SHP77 treated with DMSO at 0.1 percent for 48 hours (cell line): ENCODE results near the gene SLC9A7.
A peak's percentile ranks its signal among the peaks of the same experiment; 100 is the strongest.
"Not testable (repeated sequence)": the region's sequence is repeated elsewhere in the genome, so short reads cannot be mapped to it uniquely, and the experiment has no call there.

Experiments
- DNase-seq: peaks from one replicate; lab custom pipeline; 2025; lab: John Stamatoyannopoulos, UW

Gene SLC9A7

DNA sequence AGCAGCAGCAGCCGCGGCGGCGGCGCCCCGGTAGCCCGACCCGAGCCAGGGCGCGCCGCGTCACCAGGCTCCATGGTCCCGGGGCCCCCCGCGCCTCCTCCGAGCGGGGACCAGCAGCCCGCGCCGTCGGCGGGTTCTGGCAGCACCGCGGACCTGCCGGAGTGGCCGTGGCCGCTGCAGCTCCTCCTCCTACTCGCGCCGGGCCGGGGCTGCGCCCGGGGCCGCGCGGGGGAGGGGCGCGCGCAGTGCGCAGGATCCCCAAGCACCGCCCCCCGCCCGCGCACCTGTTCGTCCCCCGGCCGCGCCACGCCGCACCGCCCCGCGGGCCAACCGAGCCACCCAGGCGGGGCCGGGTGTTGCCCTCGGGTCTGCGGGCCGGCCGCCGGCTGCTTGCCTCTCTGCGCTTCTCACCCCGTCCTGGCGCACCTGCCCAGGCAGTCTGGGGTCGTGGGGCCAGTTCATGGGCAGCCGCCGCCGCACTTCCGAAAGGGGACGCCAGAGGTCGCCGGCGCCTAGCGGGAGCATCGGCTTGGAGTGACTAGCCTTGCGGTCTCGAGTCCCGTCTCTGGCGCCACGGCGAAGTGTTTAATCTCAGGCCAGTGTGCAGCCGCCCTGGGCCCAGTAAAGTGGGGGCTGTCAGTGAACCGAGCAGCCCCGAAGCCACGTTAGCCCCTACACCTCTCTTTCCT lies at the start of gene SLC9A7:
Gene SLC9A7, minus strand, starts transcription at position 163 of the 689 bp plus-strand sequence. Its CDS starts 89 bp downstream, at position 74.
- DNase-seq, result peak; percentile 15

DNA sequence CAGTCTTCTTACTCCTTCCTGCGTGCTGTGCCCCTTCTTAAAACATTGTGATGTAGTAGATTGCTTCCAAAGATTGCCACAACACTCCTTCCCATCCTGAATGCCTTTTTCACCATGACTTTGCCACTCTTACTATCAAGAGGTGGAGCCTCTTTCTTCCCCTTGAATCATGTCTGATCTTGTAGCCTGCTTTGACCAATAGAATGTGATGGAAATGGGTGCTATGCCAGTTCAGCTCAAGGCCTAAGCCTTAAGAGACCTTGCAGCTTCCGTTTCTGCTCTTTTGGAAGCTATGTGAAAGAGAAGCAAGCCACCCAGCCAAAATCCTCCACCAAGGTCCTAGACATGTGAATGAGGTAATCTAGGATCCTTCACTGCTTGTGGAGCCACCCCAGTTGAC lies 46.4 kb upstream of the SLC9A7 start:
- no peak for DNase-seq

DNA sequence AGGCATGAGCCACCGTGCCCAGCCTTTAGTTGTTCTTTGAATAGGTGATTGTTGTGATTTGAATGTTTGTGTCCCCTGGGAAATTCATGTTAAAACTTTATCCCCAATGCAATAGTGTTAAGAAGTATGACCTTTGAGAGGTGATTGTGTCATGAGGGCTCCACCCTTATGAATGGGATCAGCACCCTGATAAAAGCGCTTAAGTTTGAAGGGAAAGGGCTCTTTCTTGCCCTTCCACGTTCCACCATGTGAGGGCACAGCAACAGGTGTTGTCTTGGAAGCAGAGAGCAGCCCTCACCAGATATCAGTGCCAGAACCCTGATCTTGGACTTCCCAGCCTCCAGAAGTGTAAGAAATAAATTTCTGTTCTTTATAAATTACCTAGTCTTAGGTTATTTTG lies 44.2 kb upstream of the SLC9A7 start:
- DNase-seq, result no peak

DNA sequence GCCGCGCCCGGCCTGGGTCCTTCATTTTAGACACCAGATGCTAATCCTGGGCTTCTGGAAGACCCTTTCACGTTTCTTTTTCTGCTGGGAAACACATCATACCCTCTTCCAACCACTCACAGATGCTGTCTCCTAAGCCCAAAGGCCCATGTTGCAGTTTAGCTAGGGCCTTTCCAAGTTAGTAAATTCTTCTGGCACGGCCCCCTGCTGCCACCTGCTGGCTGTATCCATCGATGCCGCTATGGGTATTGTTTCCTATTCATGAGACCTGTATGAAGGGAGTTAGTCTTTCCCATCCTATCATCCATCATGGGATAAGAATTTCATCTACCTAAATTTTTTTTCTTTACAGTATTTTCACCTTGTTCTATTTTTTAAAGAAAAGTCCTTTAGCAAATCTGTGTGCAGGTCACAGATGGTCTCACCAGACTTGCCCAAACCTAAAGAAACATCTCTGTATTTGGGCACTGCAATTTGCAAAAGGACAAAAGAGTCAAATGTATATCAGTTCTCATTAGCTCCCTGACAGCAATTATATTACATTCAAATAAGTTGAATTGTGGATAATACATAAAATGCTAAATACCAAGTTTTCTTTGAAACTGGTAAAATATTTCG lies 37.8 kb upstream of the SLC9A7 start:
- DNase-seq, result peak; percentile 1

DNA sequence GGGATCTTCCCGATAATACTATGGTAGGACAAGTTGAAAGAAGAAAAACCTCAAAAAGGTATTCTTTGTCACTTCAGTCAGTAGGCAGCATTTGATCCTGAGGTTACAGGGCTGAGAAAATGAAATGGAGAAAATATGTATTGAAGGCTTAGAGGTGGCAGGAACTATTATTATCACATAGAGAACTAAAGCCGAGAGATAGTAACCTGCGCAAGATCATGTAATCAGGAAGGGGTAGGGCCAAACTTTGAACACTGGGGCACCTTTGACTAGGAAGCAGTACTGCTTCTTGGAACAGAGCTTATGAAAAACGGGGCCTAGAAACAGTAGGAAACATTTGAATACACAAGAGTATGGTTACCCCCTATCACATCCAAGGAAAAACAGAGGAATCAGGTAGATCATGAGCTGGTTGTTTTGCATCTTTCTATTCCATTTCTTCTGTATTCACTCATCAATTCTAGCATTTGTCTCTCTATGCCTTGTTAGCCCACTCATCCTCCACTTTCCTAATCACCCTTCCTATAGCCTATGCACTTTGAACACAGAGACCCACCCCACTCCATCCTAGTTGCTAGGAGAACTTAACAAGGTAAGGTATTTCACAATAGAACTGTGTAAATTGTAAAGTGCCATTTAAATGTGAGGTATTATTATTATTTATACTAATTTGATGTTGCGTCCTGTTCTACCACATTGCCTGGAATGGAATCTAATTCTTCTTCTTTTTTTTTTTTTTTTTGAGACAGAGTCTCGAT lies 34.6 kb upstream of the SLC9A7 start:
- DNase-seq, result no peak

DNA sequence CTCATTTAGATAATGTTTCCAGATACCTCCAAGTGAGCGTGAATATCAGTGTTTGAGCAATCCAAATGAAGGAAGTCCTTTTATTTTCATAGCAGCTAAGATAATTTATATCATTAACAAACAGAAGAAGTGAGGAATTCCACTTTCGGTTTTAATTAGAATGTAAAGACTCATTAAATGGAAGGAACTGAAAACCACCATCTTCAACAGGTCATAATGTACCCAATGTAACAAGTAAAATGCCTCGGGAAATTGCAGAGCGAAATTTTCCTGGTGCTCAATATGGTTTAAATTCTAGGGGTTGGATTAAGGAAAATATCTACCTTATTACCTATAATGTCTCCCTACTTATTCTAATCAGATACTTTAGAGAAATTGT lies 33.9 kb upstream of the SLC9A7 start:
- no peak for DNase-seq

DNA sequence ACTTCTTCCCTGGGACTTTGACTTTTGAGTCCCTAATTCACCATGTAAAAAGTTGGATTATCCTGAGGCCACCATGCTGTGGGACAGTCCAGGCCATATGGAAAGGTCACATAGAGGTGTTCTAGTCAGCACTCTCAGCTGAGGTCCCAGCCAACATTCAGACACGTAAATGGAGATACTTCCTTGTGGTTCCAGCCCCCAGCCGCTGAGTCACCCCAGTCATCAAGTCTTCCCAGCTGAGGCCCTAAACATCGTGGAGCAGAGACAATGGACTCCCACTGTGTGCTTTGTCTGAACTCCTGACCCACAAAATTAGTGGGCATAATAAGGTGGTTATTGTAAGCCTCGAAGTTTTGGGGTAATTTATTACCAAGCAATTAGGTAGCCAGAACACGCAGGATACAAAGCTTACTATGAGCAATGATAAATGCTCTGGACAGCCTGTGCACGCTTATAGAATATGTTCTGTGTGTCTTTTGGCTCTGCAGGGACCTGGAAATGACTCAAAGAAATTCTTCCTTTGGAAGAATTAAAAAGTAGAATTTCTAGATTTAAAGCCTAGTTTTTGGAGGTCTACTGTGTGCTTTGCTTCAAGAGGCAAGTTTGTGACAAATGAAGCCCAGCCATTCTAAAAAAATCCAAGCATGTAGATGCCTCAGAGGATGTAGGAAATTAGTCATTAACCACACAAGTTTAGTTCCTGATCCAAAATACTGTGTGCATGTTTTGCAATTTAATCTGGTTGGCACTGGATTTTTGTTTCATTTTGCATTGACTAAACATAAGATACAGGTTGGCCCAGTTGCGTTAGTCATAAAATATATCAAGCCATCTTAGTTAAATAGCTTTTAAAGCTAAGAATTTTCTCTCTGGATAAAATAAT lies 33.2 kb upstream of the SLC9A7 start:
- no peak for DNase-seq

DNA sequence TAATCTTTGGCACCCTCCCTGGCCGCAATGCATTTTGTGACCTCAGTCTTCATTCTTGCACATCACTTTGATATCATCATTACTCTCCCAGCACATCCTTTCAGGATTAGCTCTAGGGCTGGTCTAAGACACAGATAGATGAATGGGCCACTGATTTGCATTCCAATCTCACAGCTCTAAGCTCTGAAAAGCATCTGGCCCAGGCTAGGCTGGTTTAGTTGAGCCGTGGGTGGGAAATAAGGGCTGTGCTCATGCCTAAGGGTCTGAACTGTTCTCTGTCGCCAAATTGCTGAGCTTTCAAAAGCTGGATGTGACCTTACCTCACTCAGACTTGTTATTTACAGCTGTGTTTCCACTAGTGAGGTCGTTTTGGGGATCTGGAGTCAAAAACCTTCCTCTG lies 30.0 kb upstream of the SLC9A7 start:
- no peak for DNase-seq

DNA sequence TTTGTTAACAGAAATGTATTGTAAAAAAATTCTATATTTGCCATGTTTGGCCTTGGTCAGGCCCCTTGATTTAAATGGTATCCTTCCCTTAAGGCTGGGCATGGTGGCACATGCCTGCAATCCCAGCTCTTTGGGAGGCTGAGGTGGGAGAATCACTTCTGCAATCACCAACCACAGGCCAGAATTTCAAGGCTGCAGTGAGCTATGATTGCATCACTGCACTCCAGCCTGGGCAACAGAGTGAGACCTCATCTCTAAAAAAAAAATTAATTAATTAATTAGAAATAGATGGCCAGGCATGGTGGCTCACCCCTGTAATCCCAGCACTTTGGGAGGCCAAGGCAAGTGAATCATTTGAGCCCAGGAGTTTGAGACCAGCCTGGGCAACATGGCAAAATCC lies 25.5 kb upstream of the SLC9A7 start:
- DNase-seq, result not testable (repeated sequence)

DNA sequence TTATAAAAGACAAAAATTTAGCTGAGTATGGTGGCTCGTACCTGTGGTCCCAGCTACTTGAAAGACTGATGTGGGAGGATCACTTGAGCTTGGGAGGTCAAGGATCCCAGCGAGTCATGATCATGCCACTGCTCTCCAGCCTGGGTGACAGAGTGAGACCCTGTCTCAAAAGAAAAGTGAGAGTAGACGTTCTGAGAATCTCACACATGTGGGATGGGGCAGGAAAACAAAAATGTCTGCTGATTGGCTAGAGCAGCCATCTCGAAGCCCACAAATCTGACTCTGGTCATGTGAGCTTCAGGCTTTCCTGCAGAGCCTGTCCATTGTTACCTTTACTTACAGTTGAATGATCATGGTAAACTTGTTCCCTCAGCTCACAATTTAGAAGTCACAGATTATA lies 23.1 kb upstream of the SLC9A7 start:
- DNase-seq, result no peak

DNA sequence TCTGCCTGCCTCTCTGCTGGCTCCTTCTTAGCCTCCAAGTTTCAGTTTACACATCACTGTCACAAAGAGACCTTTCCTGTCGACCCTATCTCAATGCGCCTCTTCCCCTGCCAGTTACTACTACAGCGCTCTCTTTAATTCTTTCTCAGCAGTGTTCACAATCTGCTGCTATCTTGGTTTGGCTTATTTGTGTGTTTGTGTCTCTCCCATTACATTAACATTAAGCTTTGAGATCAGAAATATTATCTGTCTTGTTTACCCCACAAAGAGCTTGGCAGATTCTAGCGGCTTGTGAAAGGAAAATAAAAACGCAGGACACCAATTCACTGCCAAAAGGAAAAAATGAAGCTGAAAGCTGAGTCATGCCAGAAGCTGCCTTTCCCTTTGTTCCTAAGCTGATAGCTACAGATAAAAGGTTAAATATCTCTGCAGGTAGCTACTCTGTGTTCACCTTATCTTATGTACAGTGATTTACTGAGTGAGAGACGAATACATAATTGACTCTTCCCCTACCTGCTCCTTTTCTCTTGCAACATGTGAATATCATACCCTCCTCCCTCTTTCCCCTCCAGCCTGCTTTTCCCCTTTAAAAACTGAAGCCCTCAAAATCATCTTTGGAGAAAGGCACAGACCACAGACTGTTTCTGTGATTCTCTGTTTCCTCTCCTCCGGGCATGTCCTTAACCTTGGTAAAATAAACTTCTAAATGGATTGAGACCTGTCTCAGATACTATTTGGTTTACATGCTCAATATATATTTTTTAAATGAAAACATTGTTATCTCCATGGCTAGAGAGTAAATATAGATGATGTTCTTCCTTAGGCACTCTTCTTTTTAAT lies 19.3 kb upstream of the SLC9A7 start:
- no peak for DNase-seq

DNA sequence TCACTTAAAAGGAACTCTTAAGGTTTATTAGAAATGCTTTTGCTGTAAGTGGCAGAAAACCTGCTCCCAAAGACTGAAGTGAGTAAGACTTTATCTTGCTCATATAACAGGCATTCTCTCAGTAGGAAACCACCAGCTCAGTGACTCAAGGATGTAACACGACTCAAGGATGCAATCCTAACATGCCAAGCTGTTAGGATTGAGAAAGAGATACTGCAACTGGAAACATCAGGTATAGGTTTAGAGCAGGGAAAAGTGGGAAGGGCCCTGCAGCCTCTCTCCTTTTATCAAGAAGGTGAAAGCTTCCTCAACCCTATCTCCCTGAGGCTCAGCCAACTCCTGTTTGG lies 11.9 kb upstream of the SLC9A7 start:
- DNase-seq, result no peak

DNA sequence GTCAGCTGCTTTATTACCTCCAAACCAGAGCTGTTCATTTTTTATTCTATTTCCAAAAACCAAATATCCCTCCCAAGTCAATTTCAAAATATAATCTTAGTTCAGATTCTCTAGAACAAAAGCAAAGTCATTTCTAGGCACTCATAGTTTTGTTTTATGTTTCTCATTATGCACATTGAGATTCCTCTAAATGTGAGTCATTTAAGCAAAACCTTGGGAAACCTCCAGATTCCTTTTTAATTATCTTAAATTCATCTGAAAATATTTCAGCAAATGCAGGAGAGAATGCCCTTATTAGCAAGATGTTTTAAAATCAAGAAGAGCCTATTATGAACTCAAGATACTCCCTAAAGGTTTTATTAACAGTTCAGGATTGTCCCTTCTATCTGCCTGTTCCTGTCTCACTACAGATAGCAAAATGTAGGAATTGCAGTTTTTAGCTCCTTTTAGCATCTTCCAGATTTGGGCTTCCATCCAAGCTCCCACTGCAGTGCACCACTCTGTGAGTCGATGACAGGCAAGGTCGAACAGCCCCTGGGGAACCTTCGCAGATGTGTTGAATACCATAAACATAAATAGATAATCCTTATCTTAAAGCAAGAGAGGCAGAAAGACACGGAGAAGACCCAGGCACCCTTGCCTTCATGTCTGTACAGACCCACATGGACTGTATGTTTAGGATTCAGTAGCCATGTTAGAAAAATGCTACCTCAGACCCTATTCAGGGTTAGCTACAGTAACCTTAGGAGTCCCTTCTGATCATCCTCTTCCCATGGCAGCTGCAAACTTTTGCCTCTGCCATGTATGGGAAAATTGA lies 11.3 kb upstream of the SLC9A7 start:
- no peak for DNase-seq

DNA sequence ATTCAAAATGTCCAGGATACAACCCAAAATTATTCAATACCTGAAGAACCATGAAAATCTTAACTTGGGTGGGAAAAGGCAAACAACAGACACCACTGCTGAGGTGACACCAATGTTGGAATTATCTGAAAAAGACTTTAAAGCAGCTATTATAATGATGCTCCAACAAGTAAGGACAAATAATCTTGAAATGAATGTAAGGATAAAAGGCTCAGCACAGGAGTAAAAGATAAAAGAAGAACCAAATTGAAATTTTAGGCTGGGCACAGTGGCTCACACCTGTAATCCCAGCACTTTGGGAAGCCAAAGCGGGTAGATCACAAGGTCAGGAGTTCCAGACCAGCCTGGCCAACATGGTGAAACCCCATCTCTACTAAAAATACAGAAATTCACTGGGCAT lies 4.0 kb upstream of the SLC9A7 start:
- no peak for DNase-seq

DNA sequence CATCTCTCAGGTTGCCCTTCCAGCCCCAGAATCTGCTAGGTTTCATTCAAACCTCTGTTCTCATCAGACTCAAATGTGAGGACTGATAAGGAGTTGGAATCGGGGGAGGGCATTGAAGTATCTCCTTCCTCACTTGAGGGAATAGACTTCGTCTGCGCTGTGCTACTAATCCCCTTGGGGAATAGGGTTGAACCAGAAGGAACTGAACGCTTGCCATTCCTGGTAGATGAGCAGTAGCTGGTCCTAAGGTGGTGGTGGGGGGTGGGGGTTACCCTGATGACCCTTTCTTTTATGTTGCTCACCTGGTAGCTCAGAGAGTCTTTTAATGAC lies 692 bp upstream of the SLC9A7 start:
- DNase-seq, result no peak

DNA sequence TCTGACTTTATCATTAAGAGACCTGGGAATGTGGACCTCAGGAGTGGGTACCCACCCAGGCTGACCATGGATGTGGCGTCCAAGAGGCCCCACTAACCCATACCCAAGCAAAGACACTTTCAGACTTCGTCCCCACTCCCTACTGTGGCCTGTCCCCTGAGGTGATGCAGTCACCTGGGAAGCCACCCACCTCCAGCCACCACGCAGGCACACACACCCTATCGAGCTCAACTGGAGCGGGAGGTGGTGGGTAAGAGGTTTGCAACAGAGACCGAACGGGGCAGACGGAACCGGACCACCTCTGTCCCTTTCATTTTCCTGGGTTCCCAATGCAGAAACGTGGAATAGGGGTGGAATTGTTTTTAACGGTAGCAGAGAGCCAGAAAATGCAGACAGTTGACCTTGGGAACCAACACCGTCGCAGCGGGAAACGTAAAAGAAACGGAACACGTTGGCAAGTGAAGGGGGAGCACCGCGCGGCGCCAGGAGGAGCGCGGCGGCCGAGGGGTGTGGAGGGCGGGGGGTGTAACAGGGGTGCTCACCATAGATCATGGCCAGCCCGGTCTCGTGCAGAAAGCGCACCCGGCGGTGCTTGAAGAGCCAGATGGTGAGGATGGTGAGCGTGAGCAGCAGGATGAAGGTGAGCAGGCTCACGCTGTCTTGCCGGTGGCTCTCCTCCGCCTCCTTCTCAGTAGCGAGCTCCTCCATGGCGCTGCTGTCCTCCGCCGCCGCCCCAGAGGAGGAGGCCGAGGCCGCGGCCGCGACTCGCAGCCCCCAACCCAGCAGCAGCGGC lies 559 bp downstream of the SLC9A7 start:
- no peak for DNase-seq

DNA sequence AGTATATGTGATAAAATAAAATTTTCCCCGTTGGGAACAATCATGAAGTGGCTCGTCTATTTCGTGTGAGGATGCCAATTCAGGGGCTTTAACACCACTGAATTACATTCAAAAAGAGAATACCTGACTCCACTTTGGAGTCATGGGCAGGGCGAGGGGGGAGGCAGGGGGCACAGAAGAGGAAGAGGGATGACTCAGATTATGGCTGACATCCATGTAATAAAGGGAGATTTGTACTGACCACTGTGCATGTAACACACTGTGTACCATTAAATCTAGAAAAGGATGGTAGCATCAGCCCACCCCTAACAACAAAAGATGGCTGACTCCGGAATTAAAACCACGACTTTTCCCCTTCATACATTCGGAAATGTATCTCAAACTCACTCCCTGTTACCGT lies 1.3 kb downstream of the SLC9A7 start:
- no peak for DNase-seq

DNA sequence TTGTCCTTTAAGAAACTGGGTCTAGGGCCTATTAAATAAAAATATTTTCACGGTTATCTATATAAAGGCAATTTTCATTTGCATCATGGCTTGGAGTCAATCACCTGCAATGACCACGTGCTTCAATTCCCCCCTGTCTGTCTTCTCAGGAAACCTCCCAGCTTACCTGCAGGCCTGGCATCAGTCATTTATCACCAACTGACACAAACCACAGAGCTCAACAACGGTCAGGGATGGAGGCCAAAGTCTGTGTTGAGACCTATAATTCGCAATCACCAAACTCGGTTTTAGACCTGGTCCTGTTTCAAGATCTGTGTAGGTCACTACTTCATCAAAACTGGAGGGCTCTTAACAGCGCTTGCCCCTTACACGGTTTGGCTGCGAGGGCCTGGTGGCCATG lies 1.9 kb downstream of the SLC9A7 start:
- DNase-seq, result no peak

DNA sequence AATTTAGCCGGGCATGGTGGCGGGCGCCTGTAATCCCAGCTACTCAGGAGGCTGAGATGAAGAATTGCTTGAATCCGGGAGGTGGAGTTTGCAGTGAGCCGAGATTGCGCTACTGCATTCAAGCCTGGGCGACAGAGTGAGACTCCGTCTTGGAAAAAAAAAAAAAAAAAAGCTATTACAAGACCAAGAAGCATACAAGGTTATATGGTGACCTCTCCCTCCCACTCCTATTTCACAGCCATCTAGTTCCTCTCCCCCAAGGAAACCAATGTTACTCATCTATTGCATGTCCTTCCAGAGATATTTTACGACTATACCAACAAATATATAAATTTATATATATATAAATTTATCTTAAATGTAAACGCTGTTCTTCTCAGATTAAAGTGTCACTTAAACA lies 3.2 kb downstream of the SLC9A7 start:
- no peak for DNase-seq

DNA sequence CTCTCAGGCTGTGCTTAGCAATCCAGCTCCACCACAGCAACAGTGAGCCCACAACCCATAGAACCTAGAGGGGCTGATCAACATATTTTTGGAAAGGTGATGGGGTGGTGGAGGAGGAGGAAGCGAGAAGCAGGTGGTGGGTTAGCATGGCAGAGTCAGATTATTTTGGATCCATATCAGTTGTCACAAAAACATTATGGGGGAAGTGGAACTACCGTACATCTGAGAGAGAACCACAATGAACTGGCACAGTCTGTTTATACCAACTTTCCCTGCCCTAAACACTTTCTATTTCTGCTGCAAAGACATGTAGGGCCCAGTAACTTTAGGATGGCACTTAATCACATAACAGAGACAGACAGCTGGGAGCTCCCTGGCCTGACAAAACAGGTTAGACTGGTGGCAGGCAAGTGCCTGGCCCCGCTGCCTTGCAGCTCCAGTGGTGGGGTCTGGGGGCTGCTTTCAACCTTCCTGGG lies 4.3 kb downstream of the SLC9A7 start:
- DNase-seq, result no peak
